NOMO-1 (cell line): ENCODE results near the gene MRPL41.
A peak's percentile ranks its signal among the peaks of the same experiment; 100 is the strongest.
"Not testable (repeated sequence)": the region's sequence is repeated elsewhere in the genome, so short reads cannot be mapped to it uniquely, and the experiment has no call there.

Experiments used
- DNase-seq, 2 experiments: peaks; one replicate each; lab custom pipeline; 2025; ENCODE audit not compliant: unreplicated experiment in 2 of 2; lab: John Stamatoyannopoulos, UW

The MRPL41 gene

DNA sequence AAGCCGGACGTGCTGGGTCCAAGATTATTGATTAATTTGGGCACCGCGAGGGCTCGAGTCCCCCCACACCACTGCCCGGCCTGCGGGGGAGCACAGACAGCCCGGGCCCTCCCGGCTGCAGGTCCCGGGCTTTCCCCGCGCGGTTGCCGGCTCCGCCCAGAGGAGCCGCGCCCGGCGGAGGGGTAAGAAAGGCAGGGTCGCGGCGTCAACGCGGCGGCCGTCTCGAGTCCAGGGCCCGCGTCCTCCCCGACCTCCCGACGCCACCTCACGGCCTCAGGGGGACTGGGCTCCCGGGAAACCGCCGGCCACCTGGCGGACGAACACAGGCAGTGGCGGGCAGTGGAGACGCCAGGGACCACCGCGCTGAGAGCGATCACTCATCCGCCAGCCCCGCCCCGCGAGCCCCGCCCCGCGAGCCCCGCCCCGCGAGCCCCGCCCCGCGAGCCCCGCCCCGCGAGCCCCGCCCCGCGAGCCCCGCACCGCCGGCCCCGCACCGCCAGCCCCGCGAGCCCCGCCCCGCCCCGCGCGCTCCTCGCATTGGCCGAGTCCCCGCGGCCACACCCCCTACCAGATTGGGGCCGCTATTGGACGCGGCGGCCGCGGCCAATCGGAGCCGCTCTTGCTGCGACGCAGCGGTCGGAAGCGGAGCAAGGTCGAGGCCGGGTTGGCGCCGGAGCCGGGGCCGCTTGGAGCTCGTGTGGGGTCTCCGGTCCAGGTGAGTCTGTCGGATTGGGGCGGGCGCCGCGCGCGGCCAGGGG lies at the start of gene MRPL41:
TSS of gene MRPL41 (plus strand) at position 616 of the 758 bp plus-strand sequence. CDS start 203 bp downstream, outside the sequence.
- DNase-seq = peak; percentile 92 to 97

DNA sequence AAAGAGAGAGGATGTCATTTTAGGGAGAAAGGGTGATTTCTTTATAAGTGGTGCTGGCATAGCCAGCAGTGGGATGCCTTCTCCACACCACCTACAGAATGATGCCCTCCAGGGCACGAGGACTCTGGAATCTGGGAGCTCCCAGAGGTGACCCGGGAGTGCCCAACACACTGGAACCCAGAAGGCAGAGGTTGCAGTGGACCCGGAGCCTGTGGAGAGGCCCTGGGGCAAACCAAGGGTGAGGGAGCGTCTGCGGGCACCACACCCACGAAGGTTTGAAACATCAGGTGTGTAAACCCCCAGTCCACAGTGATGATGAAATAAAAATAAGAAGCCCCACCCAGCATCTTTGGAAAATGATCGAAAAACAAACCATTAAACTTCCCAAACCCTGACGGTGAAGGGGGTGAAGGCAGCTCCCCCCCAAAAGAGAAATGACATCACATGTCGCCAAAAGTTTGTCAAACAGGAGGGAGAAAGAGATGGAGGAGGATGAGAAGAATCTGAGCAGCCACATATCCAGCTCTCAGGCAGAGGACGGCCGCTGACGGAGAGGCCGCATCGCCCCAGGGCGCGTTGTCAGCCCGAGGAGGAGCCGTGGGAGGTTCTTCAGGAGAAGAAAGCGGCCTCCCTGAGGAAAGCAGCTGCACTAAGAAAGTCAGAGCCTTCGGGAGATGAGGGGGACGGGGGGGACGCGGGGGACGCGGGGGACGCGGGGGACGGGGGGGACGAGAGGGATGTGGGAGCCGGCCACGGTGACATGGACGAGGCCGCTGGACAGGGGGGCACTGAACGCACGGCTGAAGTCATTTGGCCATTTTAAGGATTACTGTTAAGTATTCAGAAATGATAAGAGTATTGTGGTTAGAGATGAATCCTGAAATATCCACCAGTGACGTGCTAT lies 49.4 kb upstream of the MRPL41 start:
- DNase-seq = no peak

DNA sequence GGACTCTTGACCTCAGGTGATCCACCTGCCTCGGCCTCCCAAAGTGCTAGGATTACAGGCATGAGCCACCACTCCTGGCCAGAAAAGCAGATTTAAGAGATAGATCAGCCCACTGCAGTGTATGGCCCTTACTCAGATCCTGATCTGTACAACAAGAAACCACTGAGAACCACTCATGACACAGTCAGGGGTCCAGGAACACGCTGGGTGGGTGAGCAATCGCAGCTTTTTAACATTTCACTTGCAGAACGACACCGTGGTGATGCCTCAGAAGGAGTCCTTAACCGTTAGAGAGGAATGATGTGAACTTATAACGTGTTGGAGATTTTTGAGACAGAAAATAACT lies 47.3 kb upstream of the MRPL41 start:
- no peak for DNase-seq

GRCh38 chr9:137505421-137506140 lies 46.1 kb upstream of the MRPL41 start:
- no peak for DNase-seq

DNA sequence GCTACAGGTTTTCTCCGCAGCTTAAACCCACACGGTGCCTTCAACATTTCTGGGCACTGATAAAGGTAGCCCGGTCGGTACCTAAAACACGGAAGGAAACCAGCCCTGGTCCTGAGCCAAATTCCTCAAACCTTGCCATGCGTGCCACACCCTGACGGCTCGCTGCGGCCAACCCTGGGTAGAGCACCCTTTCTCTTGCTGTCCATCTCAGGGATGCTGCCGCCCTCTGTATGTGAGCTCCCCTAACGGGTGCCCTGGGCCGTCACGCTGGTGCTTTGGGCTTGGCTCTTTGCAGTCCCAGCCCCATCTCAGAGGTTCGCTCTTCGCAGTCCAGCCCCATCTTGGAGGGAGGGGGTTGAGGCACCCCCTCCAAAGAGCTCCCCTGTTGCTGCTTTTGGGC lies 45.4 kb upstream of the MRPL41 start:
- no peak for DNase-seq

- no peak for DNase-seq
Measured at GRCh38 chr9:137506702-137507171, 44.9 kb upstream of the MRPL41 start.

DNA sequence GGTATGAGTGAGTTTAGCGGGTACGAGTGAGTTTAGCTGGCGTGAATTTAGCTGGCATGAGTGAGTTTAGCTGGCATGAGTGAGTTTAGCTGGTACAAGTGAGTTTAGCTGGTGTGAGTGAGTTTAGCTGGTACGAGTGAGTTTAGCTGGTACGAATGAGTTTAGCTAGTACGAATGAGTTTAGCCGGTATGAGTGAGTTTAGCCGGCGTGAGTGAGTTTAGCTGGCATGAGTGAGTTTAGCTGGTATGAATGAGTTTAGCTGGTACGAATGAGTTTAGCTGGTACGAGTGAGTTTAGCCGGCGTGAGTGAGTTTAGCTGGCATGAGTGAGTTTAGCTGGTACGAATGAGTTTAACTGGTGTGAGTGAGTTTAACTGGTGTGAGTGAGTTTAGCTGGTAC lies 42.5 kb upstream of the MRPL41 start:
- DNase-seq = no peak

DNA sequence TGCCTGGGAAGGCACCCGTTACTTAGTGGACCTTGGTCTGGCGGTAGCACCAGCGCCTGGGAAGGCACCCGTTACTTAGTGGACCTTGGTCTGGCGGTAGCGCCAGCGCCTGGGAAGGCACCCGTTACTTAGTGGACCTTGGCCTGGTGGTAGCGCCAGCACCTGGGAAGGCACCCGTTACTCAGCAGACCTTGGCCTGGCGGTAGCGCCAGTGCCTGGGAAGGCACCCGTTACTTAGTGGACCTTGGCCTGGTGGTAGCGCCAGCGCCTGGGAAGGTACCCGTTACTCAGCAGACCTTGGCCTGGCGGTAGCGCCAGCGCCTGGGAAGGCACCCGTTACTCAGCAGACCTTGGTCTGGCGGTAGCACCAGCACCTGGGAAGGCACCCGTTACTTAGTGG lies 40.6 kb upstream of the MRPL41 start:
- DNase-seq = not testable (repeated sequence)

GRCh38 chr9:137511758-137512463 lies 39.8 kb upstream of the MRPL41 start:
- DNase-seq = no peak

GRCh38 chr9:137513136-137513535 lies 38.5 kb upstream of the MRPL41 start:
- DNase-seq = not testable (repeated sequence)

DNA sequence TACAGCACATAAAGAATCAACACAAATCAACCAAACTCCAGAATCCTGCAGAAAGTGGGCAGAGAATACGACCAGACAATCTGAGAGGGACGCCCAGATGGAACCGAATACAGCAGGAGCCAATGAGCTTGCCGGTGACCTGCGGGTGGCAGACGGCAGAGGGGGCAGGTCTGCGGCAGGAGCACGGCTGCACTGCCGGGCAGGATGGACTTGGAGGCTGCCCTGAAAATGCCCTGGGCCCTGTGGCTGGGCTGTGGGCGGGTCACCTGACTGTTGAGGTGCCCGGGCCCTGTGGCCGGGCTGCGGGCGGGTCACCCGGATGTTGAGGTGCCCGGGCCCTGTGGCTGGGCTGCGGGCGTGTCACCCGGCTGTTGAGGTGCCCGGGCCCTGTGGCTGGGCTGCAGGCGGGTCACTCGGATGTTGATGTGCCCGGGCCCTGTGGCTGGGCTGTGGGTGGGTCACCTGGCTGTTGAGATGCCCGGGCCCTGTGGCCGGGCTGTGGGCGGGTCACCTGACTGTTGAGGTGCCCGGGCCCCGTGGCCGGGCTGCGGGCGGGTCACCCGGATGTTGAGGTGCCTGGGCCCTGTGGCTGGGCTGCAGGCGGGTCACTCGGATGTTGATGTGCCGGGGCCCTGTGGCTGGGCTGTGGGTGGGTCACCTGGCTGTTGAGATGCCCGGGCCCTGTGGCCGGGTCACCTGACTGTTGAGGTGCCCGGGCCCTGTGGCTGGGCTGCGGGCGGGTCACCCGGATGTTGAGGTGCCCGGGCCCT lies 37.7 kb upstream of the MRPL41 start:
- DNase-seq = peak; percentile 65 to 68

- DNase-seq = no peak
Measured at GRCh38 chr9:137514691-137515337, 36.9 kb upstream of the MRPL41 start.

GRCh38 chr9:137515338-137515724 lies 36.3 kb upstream of the MRPL41 start:
- no peak for DNase-seq

- no peak for DNase-seq
Measured at GRCh38 chr9:137516144-137516917, 35.3 kb upstream of the MRPL41 start.

DNA sequence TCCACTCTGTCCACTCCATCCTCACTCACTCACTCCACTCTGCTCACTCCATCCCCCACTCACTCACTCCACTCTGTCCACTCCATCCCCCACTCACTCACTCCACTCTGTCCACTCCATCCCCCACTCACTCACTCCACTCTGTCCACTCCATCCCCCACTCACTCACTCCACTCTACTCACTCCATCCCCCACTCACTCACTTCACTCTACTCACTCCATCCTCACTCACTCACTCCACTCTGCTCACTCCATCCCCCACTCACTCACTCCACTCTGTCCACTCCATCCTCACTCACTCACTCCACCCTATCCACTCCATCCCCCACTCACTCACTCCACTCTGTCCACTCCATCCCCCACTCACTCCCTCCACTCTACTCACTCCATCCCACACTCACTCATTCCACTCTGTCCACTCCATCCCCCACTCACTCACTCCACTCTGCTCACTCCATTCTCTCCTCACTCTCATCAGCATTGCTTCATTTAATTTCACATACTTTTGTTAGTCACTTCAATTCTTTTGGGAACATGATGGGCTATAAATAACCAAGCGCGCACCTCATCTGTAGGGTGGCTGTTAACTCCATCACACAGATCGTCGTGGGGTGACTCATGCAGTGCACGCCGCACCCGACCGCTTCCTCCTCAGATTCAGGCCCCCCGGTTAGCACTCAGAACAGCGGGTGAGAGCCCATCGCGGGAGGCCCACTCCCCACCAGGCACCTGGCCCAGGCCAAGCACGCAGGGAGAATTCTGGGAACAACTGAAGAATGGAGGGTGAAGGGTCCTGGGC lies 32.8 kb upstream of the MRPL41 start:
- DNase-seq = peak; percentile 24 to 60

DNA sequence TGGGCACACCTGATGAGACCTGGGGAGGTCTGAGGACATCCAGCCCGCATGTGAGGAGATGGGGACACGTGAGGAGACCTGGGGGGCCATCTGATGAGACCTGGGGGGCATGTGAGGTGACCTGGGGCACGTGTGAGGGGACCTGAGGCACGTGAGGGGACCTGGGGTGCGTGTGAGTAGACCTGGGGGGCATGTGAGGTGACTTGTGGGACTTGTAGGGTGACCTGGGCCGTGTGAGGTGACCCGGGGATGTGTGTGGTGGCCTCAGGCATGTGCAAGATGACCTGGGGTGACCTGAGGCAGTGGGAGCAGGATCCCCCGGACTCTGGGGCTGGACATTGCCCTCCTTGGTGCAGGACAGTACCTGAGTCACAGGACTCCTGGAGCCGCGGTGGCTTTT lies 32.1 kb upstream of the MRPL41 start:
- DNase-seq = no peak

- no peak for DNase-seq
Measured at GRCh38 chr9:137520614-137521404, 30.9 kb upstream of the MRPL41 start.
